SW 1271 (cell line): ENCODE results near the gene EFNA3.
A peak's percentile ranks its signal among the peaks of the same experiment; 100 is the strongest.

Experiments used
- DNase-seq, 2 experiments: peaks; one replicate each; lab custom pipeline; 2025; lab: John Stamatoyannopoulos, UW

The EFNA3 gene

DNA sequence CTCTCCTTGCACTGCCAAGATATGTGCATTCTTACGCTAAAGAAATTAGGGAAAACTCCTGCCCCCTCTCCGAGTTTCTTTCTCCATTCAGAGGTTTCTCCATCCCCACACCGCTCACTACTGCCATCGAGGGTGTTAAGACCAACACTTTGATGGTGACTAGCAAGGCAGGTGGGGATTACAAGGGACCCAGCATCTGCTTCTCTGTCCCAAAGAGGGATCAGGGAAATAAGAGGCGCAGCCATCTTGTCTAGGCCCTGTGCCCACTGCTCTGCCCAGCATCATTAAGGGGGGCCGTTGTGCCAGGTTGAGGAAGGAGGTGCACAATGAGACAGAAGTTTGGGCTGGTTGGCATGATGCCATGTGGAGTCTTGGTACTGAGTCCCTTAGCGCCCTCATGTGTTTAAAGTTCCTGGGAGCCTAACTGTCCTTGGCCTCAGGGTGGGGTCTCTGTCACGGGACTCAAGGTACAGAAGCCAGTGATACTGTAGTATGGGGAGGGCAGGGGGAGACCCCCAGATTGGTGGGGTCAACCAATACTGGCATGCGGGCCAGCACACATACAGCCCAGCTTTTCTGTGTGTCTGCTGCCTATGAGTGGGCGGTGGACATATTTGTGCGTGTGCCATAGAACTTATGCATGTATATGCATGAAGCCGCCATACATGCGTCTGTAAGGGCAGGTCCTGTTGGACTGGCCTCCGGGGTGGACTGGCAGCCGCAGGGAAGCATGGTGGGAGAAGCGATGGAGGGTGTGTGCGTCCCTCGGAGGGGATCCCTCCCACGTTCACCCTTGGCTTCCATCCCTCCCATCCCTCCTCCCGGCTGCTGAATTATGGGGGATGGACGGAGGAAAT is 5.5 kb downstream of the EFNA3 start:
- peak; percentile 19 to 25 for DNase-seq

DNA sequence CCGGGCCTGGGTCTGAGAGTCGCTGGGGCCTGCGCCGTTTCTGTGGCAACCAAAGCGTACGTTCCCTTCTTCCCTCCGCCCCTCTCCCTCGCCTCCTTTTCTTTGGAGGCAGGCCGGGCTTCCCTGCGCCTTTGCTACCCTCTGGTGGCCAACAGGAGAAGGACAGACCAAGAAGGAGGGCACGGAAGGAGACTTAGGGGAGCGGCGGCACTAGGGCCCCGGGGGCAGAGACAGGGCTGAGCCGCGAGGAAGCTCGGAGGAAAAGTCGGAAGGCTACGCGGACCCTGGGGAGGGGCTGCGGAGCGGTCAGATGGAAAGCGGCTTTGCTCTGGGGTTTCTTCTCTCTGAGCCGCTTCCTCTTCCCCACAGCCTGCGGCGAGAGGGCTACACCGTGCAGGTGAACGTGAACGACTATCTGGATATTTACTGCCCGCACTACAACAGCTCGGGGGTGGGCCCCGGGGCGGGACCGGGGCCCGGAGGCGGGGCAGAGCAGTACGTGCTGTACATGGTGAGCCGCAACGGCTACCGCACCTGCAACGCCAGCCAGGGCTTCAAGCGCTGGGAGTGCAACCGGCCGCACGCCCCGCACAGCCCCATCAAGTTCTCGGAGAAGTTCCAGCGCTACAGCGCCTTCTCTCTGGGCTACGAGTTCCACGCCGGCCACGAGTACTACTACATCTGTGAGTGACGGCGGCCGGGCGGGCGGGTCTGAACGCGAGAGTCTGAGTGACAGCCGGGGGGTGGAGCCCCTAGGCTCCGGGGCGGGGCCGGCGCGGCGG is 6.3 kb downstream of the EFNA3 start:
- peak; percentile 71 to 83 for DNase-seq

DNA sequence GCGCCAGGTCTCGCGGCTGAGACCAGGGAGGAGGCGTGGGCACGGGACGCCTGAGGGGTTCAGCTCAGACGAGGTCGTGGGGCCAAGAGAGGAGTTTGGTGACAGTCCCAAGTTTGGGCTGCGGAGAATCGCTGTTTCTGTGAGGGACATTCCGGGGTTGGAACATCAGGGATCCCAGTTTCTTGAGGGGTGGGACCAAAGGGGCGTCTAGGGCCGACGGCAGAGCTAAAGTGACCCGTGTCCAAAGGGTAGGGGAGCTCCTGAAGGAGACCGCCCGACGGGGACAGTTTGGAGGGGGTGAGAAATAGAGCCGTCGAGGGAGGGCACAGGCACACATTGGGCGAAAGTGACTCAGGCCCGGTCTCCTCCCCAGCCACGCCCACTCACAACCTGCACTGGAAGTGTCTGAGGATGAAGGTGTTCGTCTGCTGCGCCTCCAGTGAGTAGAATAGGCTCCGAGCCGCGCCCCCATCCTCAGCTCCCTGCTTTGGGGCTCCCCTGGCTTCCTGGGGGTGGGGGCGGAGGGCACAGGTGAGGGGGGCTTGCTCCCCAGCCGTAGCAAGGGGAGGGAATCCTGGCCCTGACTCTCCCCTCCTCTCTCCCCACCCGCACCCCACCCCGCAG is 7.0 kb downstream of the EFNA3 start:
- DNase-seq: peak in 1 of 2 experiments; percentile 38

DNA sequence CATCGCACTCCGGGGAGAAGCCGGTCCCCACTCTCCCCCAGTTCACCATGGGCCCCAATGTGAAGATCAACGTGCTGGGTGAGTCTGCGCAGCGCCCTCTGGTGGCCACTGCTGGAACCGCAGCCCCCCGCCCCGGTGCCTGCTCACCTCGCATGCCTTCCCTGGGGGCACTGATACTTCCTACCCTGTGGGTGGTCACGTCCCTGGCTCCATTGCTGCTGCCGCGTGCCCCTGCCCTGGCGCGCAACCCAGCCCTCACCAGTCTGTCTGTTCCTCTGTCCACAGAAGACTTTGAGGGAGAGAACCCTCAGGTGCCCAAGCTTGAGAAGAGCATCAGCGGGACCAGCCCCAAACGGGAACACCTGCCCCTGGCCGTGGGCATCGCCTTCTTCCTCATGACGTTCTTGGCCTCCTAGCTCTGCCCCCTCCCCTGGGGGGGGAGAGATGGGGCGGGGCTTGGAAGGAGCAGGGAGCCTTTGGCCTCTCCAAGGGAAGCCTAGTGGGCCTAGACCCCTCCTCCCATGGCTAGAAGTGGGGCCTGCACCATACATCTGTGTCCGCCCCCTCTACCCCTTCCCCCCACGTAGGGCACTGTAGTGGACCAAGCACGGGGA is 7.6 kb downstream of the EFNA3 start:
- DNase-seq: peak in 1 of 2 experiments; percentile 17

DNA sequence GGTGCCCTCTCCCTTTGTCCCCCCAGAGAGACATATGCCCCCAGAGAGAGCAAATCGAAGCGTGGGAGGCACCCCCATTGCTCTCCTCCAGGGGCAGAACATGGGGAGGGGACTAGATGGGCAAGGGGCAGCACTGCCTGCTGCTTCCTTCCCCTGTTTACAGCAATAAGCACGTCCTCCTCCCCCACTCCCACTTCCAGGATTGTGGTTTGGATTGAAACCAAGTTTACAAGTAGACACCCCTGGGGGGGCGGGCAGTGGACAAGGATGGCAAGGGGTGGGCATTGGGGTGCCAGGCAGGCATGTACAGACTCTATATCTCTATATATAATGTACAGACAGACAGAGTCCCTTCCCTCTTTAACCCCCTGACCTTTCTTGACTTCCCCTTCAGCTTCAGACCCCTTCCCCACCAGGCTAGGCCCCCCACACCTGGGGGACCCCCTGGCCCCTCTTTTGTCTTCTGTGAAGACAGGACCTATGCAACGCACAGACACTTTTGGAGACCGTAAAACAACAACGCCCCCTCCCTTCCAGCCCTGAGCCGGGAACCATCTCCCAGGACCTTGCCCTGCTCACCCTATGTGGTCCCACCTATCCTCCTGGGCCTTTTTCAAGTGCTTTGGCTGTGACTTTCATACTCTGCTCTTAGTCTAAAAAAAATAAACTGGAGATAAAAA is 8.4 kb downstream of the EFNA3 start:
- DNase-seq: no peak

DNA sequence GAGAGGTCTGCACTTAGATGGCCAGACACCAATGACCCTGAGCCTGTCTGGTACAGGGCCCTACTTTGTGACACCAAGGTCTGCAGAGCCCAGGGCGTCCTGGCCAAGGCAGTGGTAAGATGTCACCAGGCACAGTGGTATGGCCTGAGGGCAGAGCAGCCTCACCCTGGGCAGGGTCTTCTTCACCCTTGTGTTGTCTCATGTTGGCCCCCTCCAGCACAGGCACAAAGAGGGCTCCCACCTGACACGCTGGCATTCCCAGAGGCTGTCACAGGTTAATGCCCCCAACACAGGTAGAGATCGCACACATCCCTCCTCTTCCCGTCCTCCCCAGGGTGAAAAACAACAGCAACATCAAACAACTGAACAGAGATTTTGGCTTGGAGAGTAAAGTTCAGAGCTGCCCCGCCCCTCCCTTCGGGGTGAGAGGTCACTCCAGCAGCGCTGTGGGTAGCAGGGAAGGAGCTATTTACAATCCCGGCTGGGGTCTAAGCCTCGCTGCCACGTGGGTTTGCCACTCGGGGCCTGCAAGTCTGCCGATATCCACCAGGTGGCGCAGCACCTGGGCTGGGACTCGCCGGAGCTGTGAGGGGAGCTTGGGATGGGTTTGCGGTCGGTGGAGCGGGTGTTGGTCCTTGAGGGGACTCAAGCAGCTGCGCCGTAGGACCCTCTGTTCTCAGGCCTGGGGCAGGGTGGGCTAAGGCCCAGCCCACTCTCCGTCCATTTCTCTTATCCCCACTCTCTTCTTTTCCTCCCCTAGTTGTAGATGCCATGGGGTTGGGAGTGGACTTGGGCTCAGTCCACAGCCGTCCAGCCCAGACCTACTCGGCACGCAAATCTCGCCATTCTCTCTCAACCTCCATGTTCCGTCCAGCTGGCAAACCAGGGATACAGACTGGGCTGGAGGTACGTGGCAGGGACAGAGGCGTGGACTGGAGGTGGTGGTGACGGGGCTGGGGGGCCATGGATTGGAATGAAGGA is 12.7 kb downstream of the EFNA3 start:
- DNase-seq: peak in 1 of 2 experiments; percentile 38

DNA sequence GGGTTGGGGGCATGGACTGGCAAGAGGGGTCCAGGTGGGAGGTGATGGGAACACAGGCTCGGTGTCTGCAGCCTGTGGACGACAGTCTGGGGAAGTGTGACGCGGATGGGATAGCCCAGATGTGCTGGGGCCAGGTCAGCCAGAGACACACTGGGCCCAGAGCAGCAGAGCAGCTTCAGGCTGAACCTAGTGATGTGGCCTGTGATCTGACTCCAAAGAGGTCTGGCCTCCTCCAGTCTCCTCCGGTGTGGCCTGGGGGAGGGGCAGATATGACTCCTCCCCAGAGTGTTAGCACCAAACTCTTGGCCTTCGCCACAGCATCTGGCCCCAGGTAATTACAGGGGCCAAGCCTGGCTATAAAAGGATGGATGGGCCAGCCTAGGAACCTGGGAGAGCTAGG is 13.5 kb downstream of the EFNA3 start:
- DNase-seq: no peak

DNA sequence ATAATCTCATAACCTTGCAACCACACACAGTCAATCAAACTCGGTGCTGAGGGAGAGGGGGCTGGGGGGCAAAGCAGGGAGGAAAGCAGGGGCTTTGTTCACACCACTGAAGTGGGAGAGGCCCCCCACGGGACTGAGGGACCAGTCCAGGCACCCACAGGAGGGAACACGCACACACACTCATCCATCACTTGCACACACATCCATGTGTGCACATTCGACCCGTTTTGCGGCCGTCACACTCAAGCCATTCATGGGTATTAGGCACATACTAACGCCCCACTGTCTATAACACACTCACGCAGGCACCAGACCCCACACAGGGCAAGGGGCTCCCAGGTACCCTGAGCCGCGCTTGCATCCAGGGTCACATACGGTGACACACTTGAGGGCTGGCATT is 14.0 kb downstream of the EFNA3 start:
- no peak for DNase-seq

DNA sequence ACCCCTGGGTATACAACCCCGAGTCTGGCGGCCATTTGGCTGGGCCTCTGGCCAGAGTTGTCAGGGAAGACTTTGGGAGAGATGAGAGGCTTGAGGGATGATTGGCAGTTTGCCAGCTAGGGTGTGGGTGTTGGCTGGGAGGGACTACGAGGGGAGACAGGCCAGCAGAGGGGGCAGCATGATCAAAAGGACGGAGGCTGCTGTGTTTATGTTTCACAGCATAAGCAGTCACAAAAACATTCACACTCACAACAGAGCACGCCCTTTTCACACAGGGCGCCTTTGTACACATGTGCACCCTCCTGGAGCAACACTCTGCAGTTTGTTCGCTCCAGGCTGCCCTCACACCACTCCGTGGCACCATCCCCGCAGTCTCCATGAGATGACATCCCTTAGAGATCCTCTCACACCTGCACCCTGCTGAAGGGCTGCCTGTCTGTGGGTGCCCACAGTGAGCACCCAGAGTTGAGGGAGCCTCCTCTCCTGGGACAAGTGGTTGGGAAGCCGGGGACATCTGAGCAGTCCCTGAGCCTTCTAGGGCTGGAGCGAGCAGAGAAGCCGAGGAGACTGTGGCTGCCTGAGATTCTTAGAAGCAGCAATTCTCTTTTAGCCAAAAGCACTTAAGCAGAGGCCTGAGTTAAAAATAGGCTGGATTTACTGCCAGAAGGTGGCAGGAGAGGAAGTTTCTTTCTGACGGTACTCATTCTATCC is 15.4 kb downstream of the EFNA3 start:
- peak in 1 of 2 experiments; percentile 29 for DNase-seq

DNA sequence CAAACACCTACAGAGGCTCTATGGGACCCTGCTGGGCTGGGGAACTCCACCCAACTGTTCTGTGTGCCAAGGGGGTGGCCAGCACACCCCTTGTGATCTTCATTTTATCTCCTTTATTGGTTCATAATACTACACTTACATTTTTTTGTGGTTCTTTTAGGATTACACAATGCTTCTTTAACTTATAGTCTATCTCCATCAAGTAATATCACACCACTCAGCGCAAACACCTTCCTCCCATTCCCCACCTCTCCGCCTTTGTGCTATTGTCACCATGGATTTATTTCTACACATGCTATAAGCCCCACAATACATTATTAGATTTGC is 15.9 kb downstream of the EFNA3 start:
- no peak for DNase-seq

DNA sequence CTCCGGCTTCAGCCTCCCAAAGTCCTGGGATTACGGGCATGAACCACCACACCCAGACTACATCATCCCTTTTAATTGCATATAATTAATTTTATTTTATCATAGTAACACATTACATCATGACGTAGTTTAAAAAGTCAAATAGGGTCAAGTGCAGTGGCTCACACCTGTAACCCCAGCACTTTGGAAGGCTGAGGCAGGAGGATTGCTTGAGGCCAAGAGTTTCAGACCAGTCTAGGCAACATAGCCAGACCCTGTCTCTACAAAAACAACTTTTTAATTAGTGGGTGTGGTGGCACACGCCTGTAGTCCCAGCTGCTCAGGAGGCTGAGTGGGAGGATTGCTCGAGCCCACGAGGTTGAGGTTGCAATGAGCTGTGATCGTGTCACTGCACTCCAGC is 20.7 kb downstream of the EFNA3 start:
- no peak for DNase-seq

DNA sequence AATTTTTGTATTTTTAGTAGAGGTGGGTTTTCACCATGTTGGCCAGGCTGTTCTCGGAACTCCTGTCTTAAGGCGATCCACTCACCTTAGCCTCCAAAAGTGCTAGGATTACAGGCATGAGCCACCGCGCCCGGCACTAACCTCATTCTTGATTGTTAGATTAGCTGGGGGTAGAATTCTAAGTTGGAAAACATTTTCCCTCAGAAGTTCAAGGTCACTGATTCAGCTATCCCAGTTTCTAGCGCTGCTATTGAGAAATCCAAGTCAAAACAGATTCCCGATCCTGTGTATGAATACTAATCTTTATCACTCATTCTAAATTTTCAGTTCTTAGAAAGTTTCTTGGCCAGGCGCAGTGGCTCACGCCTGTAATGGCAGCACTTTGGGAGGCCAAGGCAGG is 24.7 kb downstream of the EFNA3 start:
- DNase-seq: no peak

DNA sequence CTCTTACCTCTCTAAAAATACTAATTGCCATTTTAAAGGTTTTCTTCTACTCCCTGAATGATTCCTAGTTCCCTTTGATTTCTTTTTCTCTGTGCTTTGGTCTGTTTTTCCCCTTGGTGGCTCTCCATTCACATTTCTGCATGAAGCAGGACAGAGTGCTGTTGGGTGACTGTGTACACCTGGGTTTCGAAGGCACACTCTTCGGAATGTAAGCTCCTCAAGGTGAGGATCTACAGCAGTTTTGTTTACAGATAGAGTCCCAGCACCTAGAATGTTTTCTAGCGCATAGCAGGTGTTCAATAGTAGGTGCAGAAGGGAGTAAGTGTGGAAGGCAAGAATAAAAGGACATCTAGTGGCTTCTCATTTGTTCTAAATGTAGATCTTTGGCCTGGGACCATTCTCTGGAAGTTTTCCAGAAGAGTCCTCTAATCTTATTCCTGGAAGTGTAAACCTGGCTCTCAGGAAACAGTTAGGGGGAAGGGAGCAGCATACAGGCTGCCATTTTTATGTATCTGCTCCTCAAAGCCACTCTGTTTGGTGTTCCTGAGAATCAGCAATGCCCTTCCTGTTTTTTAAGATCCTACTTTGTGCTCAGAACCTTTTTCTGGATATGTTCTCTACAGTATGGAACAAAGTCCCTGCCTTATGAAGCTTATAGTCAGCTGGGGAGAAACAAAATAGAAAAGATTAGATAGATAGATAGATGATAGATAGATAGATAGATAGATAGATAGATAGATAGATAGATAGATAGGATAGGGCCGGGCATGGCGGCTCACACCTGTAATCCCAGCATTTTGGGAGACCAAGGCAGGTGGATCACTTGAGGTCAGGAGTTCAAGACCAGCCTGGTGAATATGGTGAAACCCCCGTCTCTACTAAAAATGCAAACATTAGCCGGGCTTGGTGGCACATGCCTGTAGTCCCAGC is 26.2 kb downstream of the EFNA3 start:
- no peak for DNase-seq

DNA sequence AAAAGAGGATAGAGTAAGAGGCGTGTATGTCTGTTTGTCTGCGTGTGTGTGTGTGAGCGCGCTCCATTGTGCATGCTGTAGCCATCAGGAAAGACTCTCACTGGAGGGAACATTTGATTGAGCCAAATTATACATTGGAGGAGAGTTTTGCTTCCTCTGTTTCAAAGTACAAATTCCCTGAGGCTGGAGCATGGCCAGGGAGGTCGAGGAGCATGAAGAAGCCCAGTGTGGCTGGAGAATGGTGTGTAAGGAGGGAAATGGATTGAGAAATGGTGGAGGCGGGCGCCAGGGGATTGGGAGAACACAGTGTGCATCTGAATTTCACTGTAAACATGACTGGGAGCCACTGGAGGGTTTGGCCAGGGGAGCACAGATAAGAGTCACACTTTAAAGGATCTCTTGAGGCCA is 27.0 kb downstream of the EFNA3 start:
- no peak for DNase-seq

DNA sequence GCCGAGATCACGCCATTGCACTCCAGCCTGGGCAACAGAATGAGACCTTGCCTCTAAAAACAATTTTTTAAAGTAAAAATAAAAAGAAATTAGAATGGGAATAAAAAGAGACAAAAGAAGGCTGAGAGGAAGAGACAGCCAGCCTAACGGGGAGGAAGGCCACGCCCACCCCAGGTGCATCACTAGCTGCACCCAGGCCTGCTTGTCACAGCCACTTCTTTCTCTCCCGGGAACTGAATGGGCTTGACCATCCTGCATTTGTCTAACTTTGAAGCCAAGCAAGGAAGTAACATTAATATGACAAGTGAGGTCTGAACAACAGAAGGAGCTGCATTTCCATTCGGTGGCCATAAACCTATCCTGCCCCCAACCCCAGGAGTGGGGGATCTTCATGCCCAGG is 28.2 kb downstream of the EFNA3 start:
- DNase-seq: no peak

DNA sequence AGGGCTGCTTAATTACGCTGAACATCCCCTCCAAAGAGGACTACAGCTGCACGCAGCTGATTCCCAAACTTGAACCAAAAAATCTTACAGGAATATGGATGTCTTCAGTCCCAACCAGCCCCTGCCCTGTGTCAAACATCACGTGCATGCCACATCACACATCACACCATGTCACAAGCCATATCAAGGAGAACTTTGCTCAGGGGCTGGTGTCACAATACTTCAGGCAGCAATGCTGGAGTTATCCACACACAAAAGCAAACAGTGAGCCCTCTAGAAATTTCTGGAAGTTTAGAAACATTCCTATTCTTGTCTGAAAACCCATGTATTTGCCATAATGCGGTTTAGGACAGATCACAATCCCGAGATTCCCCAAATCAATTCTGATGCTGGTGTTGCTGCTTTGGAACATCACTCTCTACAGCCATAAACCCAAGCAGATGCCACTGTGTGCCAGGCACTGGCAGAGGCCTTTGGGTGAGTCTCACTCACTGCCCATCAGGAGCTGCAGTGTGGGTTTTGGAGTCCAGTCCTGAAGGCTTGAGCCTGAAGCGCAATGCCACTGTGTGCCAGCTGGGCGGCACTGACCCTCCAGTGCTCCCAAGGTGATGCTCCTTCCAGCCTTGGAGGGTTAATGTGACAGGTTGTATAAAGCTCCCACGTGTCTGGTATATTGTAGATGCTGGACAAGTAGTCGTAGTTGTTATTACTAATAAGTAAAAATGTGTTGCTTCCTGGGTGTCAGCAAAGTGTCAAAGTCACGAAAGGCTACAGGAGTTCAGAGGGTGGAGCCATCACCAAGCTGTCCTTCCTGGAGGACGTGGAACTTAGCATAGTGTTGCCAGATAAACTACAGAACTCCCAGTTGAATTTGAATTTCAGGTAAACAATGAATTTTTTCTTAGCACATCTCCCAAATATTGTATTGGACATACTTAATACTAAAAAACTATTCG is 28.9 kb downstream of the EFNA3 start:
- no peak for DNase-seq

DNA sequence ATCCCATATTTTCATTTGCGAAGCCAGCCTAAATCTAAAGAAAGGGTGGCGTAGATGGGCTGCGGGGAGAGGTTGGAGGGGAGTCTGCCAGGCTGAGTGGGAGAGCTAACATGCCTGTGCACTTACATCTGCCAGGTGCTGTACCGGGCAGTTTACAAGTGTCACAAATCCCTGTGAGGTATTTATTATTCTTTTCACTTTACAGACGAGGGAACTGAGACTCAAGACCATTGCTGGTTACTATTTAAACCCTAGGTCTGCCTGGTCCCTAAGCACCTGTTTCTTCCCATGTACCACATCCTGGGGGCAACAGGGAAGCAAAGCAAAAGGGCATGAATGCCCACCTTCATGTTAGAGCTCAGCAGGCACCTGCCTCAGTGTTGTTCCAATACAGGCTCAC is 29.7 kb downstream of the EFNA3 start:
- DNase-seq: no peak

DNA sequence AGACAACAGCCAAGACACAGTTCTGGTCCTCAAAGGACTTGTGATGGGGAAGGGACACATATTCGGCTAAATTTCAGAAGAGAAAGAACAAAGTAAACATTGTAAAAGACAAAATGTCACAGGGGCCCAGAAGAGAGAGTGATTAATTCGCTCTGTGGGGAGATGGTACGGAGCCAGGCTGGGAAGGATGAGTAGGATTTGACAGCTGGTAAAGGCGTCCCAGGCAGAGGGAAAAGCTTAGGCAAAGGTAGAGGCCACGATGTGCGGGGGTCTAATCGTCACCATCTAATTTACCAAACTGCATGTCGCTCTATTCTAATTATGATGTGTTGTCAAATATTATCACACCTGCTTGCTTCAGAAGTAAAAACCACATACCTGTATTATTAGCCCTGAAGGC is 31.7 kb downstream of the EFNA3 start:
- no peak for DNase-seq
